ENCODE measurements around the gene ZKSCAN2.

- TF ChIP-seq CTCF (IDR thresholded peaks at IDR 0.05) (no peak), EP300 (IDR thresholded peaks at IDR 0.05) (no peak), POLR2A (IDR thresholded peaks at IDR 0.05) (no peak)
These were observed 12.2 kb upstream of the ZKSCAN2 start for GRCh38 chr16:25269879-25270278.

All from stomach (tissue), 4 donors.